Activated CD8-positive, alpha-beta T cell treated with anti-CD3 and anti-CD28 coated beads for 36 hours (primary cell): ENCODE results near the gene CKLF. TPM values are rescaled to one million over a fixed set of nuclear protein-coding genes. Genes with fewer than 3 reads are reported as not detected.

ENCODE experiments used
- ATAC-seq: fragments of 200-7000 bp; cut with Tn5 transposase; one replicate; pipeline ENCODE4 v1.10.0; 2021; ENCODE audit warnings: mild to moderate bottlenecking, moderate library complexity
- CTCF ChIA-PET: fragments of 350-600 bp; sonication (Branson Sonifier 250); formaldehyde crosslinking; loops from one replicate; lab custom pipeline; 2021; ENCODE audit warnings: antibody characterized with exemption; lab: Charles Lee
- POLR2A ChIA-PET: fragments of 350-600 bp; sonication (Branson Sonifier 250); formaldehyde crosslinking; loops from one replicate; lab custom pipeline; 2021; ENCODE audit warnings: antibody characterized with exemption; lab: Charles Lee
- DNase-seq: peaks from one replicate; pipeline ENCODE4 v3.0.0-alpha.2; 2020
- H3K27ac Mint-ChIP-seq: one replicate; pipeline ENCODE4 v1.8.0; 2021; ENCODE audit warnings: mild to moderate bottlenecking, mixed read lengths
- H3K27me3 Mint-ChIP-seq: one replicate; pipeline ENCODE4 v1.8.0; 2021; ENCODE audit warnings: mixed read lengths
- H3K36me3 Mint-ChIP-seq: one replicate; pipeline ENCODE4 v1.8.0; 2021; ENCODE audit warnings: low read depth, mixed read lengths
- H3K4me1 Mint-ChIP-seq: one replicate; pipeline ENCODE4 v1.8.0; 2021; ENCODE audit warnings: low read depth, mixed read lengths
- H3K4me3 Mint-ChIP-seq: one replicate; pipeline ENCODE4 v1.8.0; 2021; ENCODE audit warnings: mild to moderate bottlenecking, moderate library complexity, mixed read lengths
- H3K9me3 Mint-ChIP-seq: one replicate; pipeline ENCODE4 v1.8.0; 2021; ENCODE audit warnings: mixed read lengths
- intact Hi-C: fragments of 100-400 bp; cut with micrococcal nuclease; formaldehyde crosslinking; loops from one replicate; pipeline ENCODE4 v1.10.0; 2022
- total RNA-seq, 2 experiments: library from RNA; stranded (reverse); gene quantifications; one replicate each; pipeline ENCODE4 v1.2.3, GENCODE V29; 2021
- TF ChIP-seq, protein P1 (sequence below): fragments of 200-600 bp; IDR thresholded peaks from one replicate; pipeline ENCODE4 v1.8.0; 2022; ENCODE audit warnings: antibody characterized with exemption, mild to moderate bottlenecking

CKLF gene
- total RNA-seq, 2 experiments from 2014 or later = 99.0 to 99.7 TPM

DNA sequence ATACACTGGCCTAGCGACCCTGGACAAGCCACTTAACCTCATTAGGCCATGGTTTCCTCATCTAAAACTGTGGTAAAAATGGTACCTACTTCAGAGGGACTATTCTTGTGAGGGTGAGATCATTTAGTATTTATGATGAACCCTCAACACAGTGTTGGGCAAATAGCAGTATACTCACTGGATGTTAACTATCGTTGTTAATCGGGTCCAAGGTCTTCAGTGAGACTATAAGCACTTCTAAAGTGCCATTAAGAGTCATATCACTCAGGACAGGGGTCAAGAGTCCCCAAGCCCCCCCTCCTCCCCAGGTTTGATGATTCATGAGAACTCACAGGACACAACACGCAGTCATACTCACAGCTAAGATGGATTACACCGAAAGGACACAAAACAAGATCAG lies 13.5 kb upstream of the CKLF start:
- TF ChIP-seq, protein P1, sequence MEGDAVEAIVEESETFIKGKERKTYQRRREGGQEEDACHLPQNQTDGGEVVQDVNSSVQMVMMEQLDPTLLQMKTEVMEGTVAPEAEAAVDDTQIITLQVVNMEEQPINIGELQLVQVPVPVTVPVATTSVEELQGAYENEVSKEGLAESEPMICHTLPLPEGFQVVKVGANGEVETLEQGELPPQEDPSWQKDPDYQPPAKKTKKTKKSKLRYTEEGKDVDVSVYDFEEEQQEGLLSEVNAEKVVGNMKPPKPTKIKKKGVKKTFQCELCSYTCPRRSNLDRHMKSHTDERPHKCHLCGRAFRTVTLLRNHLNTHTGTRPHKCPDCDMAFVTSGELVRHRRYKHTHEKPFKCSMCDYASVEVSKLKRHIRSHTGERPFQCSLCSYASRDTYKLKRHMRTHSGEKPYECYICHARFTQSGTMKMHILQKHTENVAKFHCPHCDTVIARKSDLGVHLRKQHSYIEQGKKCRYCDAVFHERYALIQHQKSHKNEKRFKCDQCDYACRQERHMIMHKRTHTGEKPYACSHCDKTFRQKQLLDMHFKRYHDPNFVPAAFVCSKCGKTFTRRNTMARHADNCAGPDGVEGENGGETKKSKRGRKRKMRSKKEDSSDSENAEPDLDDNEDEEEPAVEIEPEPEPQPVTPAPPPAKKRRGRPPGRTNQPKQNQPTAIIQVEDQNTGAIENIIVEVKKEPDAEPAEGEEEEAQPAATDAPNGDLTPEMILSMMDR = no peak
- intact Hi-C loops = no loop called here
- Mint-ChIP-seq H3K4me3 (no peak overlapping the region), H3K36me3 (no peaks in the 10 kb centered on the region), H3K9me3 (no peaks in the 10 kb centered on the region), H3K4me1 (peaks cover 13% of the 10 kb centered on the region), H3K27ac (no peak overlapping the region), H3K27me3 (no peaks in the 10 kb centered on the region)
- ATAC-seq = no peak
- ChIA-PET POLR2A (no interaction called here), CTCF (interaction anchor here (1.0 to 2.0 kb wide), 2 partner anchors 10 to 23 kb away, joined by 3 to 5 read pairs; no protein-coding TSS in a partner anchor)
- DNase-seq = no peak

DNA sequence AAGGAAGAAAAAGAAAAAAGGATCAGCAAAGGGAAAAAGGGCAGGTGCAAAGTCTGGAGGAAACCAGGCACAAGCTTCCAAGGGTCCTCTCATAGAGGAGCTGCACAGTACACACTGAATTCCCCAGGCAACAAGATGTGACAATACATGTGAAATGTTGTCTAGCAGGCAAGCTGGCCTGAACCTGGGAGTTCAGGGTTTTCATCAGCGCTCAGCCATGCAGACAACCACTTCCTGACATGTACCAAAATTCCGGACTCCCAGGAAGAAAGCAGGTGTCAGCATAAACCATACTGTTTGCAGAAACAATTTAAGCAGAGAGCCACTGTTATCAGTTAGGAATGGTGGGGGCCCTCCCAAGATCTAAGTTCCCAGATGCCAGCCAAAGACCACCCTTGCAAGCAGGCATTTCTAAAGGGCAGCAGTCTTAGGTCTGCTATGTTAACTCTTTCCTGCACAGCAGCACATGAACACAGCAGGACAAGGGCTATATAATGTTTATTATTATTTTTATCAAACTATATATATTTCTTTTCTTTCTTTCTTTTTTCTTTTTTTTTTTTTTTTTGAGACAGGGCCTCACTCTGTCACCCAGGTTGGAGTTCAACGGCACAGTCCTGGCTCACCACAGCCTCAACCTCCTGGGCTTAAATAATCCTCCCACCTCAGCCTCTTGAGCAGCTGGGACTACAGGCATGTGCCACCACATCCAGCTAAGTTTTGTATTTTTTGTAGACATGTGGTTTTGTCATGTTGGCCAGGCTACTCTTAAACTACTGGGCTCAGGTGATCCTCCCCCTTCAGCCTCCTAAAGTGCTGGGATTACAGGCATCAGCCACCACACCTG lies 12.5 kb upstream of the CKLF start:
- H3K36me3 Mint-ChIP-seq = no peaks in the 10 kb centered on the region
- peaks cover 15% of the 10 kb centered on the region for H3K4me1 Mint-ChIP-seq
- H3K9me3 Mint-ChIP-seq = no peaks in the 10 kb centered on the region
- CTCF ChIA-PET = interaction anchor here (0.7 to 2.0 kb wide), 3 partner anchors 9 to 33 kb away, joined by 3 to 5 read pairs (median 3); no protein-coding TSS in a partner anchor
- peak; percentile 13 for ATAC-seq
- no peak for DNase-seq
- POLR2A ChIA-PET = interaction anchor here (2.1 kb wide), 1 partner anchor 9 kb away, joined by 5 read pairs; no protein-coding TSS in a partner anchor
- no peaks in the 10 kb centered on the region for H3K27me3 Mint-ChIP-seq
- no peak overlapping the region for H3K4me3 Mint-ChIP-seq
- intact Hi-C loops = no loop called here
- TF ChIP-seq, protein P1 = no peak
- no peak overlapping the region for H3K27ac Mint-ChIP-seq

DNA sequence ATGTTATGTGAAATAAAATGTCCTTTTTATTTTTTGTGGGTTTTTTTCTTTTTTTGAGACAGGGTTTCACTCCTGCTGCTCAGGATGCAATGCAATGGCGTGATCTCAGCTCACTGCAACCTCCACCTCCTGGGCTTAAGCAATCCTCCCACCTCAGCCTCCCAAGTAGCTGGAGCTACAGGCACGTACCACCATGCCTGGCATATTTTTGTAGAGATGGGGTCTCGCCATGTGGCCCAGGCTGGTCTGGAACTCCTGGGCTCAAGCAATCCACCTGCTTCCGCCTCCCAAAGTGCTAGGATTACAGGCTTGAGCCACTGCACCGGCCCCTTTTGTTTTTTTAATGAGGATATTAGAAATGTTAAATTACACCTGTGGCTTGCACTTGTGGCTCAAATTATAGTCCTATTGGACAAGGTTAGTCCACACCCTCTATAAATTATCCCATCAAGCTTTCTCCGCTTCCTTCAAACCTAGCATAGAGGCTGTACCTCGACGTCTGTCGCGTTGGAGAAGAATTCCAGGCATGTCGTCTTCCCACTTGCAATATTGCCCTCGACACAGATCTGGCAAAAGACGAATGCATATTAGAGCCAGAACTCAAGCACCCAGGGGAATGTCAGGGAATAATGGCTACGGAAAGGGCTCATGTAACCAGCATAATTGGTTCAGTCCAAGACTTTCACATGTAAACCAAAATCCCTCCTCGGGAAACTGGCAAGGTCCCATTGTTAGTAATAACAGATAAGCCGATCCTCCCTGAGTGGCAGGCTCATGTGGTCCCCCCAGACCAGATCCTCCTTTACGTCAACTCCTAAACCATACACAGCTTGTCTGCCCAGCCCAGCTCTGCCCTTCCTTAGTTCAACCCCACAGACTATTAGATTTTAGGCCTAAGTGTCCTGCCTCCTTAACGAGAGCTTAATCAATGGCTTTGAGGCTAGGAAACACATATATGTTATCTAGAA lies 10.7 kb upstream of the CKLF start:
- ChIA-PET POLR2A (interaction anchor here (2.1 to 2.9 kb wide), 2 partner anchors 8 to 10 kb away, joined by 5 to 12 read pairs; partner anchors contain the start of gene CKLF), CTCF (interaction anchor here (0.6 to 1.6 kb wide), 3 partner anchors 11 to 20 kb away, joined by 3 to 4 read pairs (median 4); partner anchors contain the start of gene CKLF)
- no peak overlapping the region for H3K27ac Mint-ChIP-seq
- peaks cover 17% of the 10 kb centered on the region for H3K4me1 Mint-ChIP-seq
- H3K36me3 Mint-ChIP-seq = no peaks in the 10 kb centered on the region
- no peak overlapping the region for H3K4me3 Mint-ChIP-seq
- intact Hi-C loops = no loop called here
- TF ChIP-seq, protein P1 = no peak
- H3K27me3 Mint-ChIP-seq = no peaks in the 10 kb centered on the region
- H3K9me3 Mint-ChIP-seq = no peaks in the 10 kb centered on the region
- ATAC-seq = no peak
- DNase-seq = no peak

DNA sequence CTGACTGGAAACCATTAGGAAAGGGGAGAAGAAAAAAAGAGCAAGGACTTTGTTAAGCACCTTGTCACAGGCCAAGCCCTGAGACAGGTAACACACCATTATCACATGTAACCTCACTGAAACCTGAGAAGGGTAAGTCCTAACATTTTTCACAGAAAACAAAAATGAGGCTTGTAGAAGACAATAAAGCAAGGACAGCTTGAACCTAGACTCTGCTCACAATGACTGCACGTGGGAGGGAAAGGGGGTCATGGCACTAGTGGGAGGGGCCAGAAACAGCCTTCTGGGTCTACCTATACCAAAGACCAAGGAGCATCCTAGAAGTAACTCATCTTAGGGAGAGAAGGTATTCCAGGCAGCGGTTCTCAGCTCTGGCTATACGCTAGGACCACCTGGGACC lies 10.0 kb upstream of the CKLF start:
- peaks cover 17% of the 10 kb centered on the region for H3K4me1 Mint-ChIP-seq
- TF ChIP-seq, protein P1 = no peak
- no peak for ATAC-seq
- DNase-seq = no peak
- intact Hi-C loops = no loop called here
- ChIA-PET CTCF (interaction anchor here (0.6 to 1.6 kb wide), 2 partner anchors 10 to 18 kb away, joined by 3 to 4 read pairs; partner anchors contain the start of gene CKLF), POLR2A (interaction anchor here (2.9 kb wide), 1 partner anchor 10 kb away, joined by 12 read pairs; the partner anchor contains the start of gene CKLF)
- H3K36me3 Mint-ChIP-seq = no peaks in the 10 kb centered on the region
- no peak overlapping the region for H3K4me3 Mint-ChIP-seq
- H3K9me3 Mint-ChIP-seq = no peaks in the 10 kb centered on the region
- H3K27me3 Mint-ChIP-seq = no peaks in the 10 kb centered on the region
- H3K27ac Mint-ChIP-seq = no peak overlapping the region
